Activated CD8-positive, alpha-beta memory T cell treated with anti-CD3 and anti-CD28 coated beads for 36 hours (primary cell): ENCODE results near the gene FANCM. TPM values are rescaled to one million over a fixed set of nuclear protein-coding genes. Genes with fewer than 3 reads are reported as not detected.
"Not testable (repeated sequence)": the region's sequence is repeated elsewhere in the genome, so short reads cannot be mapped to it uniquely, and the experiment has no call there.

Experiments used
- CTCF ChIA-PET: fragments of 350-600 bp; sonication (Branson Sonifier 250); formaldehyde crosslinking; loops from one replicate; lab custom pipeline; 2021; ENCODE audit warnings: antibody characterized with exemption; lab: Charles Lee
- POLR2A ChIA-PET: fragments of 350-600 bp; sonication (Branson Sonifier 250); formaldehyde crosslinking; loops from one replicate; lab custom pipeline; 2021; ENCODE audit warnings: antibody characterized with exemption; lab: Charles Lee
- total RNA-seq, 2 experiments: library from RNA; stranded (reverse); gene quantifications; one replicate each; pipeline ENCODE4 v1.2.3, GENCODE V29; 2021

Gene FANCM
- total RNA-seq, 2 experiments from 2014 or later = 15.8 to 19.8 TPM

- POLR2A ChIA-PET = no interaction called here
Observed at GRCh38 chr14:45204241-45204640, 68.5 kb downstream of the FANCM start.

GRCh38 chr14:45210159-45210558, 74.4 kb downstream of the FANCM start:
- ChIA-PET POLR2A (no interaction called here), CTCF (no interaction called here)

More at GRCh38 chr14:45204241-45204640, 68.5 kb downstream of the FANCM start:
- CTCF ChIA-PET = no interaction called here

GRCh38 chr14:45211295-45211694, 75.6 kb downstream of the FANCM start:
- ChIA-PET POLR2A (no interaction called here), CTCF (no interaction called here)

- ChIA-PET POLR2A (no interaction called here), CTCF (no interaction called here)
Observed at GRCh38 chr14:45212231-45212630, 76.5 kb downstream of the FANCM start.

- CTCF ChIA-PET, POLR2A ChIA-PET: not testable (repeated sequence)
Observed at GRCh38 chr14:45213716-45214115, 78.0 kb downstream of the FANCM start.

GRCh38 chr14:45214341-45214740, 78.6 kb downstream of the FANCM start:
- POLR2A ChIA-PET, CTCF ChIA-PET: not testable (repeated sequence)

- POLR2A ChIA-PET = no interaction called here
- CTCF ChIA-PET = interaction anchor here (1.2 kb wide), 1 partner anchor 31 kb away, joined by 3 read pairs; the partner anchor contains the start of gene MIS18BP1
Observed at GRCh38 chr14:45222485-45223262, 86.9 kb downstream of the FANCM start.

- ChIA-PET CTCF (no interaction called here), POLR2A (interaction anchor here (0.6 kb wide), 1 partner anchor 183 kb away, joined by 6 read pairs; no protein-coding TSS in a partner anchor)
Observed at GRCh38 chr14:45227566-45227965, 91.8 kb downstream of the FANCM start.

- POLR2A ChIA-PET = no interaction called here
- CTCF ChIA-PET = no interaction called here
Observed at GRCh38 chr14:45238988-45239387, 103.3 kb downstream of the FANCM start.

GRCh38 chr14:45242706-45243105, 107.0 kb downstream of the FANCM start:
- ChIA-PET POLR2A (no interaction called here), CTCF (no interaction called here)

- ChIA-PET CTCF (no interaction called here), POLR2A (no interaction called here)
Observed at GRCh38 chr14:45246151-45246550, 110.4 kb downstream of the FANCM start.

GRCh38 chr14:45246691-45247090, 111.0 kb downstream of the FANCM start:
- ChIA-PET POLR2A (no interaction called here), CTCF (no interaction called here)

- ChIA-PET POLR2A (no interaction called here), CTCF (no interaction called here)
Observed at GRCh38 chr14:45247427-45247826, 111.7 kb downstream of the FANCM start.

- CTCF ChIA-PET = interaction anchor here (2.0 kb wide), 1 partner anchor 18 kb away, joined by 7 read pairs; no protein-coding TSS in a partner anchor
Observed at GRCh38 chr14:45249856-45250575, 114.3 kb downstream of the FANCM start.

More at GRCh38 chr14:45249856-45250575, 114.3 kb downstream of the FANCM start:
- POLR2A ChIA-PET = no interaction called here

Other genes starting within 250 kb of the FANCM start
- 10 to 100 TPM in 1 of 2 experiments, 1 to 10 TPM in 1; 8.8 to 10.6 TPM for gene KLHL28, start 174.0 kb upstream of the FANCM start, total RNA-seq
- 1 to 10 TPM; 5.5 to 6.3 TPM for gene TOGARAM1, start 173.7 kb upstream of the FANCM start, total RNA-seq
- gene PRPF39, start 51.8 kb upstream of the FANCM start, total RNA-seq = 10 to 100 TPM; 46.2 to 46.8 TPM
- 10 to 100 TPM; 69.7 to 71.7 TPM for gene FKBP3, start 1.4 kb upstream of the FANCM start, total RNA-seq
- 10 to 100 TPM; 35.5 to 37.7 TPM for gene MIS18BP1, start 117.3 kb downstream of the FANCM start, total RNA-seq